Measurements from ENCODE around the gene GIPC3.

GIPC3 gene, protein sequence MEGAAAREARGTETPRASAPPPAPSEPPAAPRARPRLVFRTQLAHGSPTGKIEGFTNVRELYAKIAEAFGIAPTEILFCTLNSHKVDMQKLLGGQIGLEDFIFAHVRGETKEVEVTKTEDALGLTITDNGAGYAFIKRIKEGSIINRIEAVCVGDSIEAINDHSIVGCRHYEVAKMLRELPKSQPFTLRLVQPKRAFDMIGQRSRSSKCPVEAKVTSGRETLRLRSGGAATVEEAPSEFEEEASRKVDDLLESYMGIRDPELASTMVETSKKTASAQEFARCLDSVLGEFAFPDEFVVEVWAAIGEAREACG

DNA sequence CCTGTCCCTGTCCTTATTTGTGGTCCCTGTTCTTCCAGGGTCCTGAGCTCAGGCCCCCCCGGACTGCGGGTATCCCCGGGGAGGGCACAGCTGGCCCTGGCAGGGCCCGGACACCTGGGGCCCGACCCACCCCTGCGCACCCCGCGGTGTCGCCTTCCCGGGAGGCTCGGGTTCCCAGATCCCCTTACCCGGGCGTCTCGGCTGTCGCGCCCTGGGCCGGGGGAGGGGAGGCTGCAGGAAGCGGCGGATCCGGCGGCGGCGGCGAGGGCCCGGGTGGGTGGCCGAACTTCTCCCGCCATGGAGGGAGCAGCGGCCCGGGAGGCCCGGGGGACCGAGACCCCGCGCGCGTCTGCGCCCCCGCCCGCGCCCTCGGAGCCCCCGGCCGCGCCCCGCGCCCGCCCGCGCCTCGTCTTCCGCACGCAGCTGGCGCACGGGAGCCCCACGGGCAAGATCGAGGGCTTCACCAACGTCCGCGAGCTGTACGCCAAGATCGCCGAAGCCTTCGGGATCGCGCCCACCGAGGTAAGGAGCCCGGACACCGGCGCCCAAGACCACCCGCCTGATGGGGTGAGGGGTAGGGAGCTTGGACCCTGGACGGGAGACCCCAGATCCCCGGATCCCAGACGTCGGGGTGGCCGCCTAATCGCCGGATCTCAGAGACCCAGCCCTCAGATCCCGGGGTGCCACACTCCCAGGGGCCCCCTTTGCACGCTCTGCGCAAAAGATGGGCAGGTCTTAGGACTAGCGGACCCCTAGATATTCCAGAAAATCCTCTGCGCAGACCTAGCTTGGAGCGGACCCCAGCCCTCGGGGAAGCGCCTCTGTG lies at the start of gene GIPC3:
TSS of gene GIPC3 (plus strand) at position 178 of the 826 bp plus-strand sequence. CDS start at position 298, 120 bp downstream.
- TF ChIP-seq, protein P1, sequence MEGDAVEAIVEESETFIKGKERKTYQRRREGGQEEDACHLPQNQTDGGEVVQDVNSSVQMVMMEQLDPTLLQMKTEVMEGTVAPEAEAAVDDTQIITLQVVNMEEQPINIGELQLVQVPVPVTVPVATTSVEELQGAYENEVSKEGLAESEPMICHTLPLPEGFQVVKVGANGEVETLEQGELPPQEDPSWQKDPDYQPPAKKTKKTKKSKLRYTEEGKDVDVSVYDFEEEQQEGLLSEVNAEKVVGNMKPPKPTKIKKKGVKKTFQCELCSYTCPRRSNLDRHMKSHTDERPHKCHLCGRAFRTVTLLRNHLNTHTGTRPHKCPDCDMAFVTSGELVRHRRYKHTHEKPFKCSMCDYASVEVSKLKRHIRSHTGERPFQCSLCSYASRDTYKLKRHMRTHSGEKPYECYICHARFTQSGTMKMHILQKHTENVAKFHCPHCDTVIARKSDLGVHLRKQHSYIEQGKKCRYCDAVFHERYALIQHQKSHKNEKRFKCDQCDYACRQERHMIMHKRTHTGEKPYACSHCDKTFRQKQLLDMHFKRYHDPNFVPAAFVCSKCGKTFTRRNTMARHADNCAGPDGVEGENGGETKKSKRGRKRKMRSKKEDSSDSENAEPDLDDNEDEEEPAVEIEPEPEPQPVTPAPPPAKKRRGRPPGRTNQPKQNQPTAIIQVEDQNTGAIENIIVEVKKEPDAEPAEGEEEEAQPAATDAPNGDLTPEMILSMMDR (IDR thresholded peaks at IDR 0.05; ENCODE audit: borderline replicate concordance, insufficient read depth, low read depth, low read length), result no peak
- no peak within 1 kb of the TSS for H3K4me3 ChIP-seq (ENCODE audit: low read depth, low read length)

DNA sequence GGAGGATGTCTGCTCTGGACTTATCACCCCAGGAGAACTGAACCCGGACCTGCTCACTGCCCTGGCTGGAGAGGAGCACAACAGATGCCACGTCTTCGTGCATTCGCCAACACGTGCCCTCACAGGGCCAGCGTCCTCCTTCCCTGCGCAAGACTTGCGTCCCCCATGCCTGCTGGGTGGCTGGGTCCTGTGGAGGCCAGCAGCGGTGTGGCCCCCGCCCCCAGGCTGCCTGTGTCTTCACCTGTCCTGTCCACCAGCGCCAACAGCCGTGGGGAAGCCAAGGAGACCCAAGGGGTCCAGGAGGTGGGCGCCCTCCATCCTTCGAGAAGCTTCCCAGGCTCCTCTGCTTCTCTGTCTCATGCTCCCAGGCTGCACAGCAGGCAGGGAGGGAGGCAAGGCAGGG lies 49.7 kb upstream of the GIPC3 start:
- TF ChIP-seq, protein P1 (IDR thresholded peaks at IDR 0.05; ENCODE audit: borderline replicate concordance, insufficient read depth, low read depth, low read length), result no peak
- no peak overlapping the region for H3K4me3 ChIP-seq (ENCODE audit: low read depth, low read length)

DNA sequence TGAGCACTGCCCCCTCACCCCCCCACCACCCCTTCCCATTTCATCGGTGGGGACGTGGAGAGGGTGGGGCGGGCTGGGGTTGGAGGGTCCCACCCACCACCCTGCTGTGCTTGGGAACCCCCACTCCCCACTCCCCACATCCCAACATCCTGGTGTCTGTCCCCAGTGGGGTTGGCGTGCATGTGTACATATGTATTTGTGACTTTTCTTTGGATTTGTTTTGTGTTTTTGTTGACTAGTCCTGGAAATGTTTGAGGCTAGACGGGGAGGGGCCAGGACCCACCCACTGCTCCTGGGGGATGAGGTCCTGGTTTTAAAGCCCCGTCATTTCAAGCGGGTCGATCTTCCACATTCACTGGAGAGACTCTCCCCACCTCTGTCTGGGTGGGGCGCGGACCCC lies 49.3 kb upstream of the GIPC3 start:
- TF ChIP-seq, protein P1 (IDR thresholded peaks at IDR 0.05; ENCODE audit: borderline replicate concordance, insufficient read depth, low read depth, low read length), result no peak
- H3K4me3 ChIP-seq (ENCODE audit: low read depth, low read length), result no peak overlapping the region

DNA sequence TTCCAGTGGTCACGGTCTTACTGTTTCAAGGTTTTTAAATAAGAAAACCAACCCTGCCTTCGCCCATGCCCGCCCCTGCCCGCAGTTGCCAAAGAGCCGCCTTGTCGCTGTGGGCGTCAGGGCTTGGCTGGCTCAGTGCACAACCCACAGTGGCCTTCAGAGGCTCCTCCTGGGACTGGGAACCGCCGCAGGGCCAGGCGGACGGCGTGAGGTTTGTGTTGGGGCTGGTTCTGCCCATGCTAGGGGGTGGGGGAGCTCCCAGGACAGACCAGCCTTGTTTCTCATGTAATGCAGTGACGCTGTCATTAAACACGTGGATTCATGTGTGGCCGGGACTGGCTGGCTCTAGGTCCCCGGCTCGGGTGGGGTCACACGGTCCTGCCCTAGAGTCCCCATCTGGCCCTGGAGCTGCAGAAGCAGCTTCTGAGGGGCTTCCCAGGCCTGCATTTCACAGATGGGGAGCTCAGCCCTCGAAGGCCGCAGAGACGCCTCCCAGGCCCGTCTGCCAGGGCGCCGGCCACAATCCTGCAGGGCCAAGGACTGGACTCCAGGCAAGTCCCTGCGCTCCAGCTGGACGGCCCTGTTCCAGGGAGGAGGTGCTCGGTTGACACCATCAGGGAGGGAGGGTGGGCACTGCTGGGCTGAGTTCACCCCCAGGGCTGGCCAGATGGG lies 48.7 kb upstream of the GIPC3 start:
- no peak overlapping the region for H3K4me3 ChIP-seq (ENCODE audit: low read depth, low read length)
- TF ChIP-seq, protein P1 (IDR thresholded peaks at IDR 0.05; ENCODE audit: borderline replicate concordance, insufficient read depth, low read depth, low read length), result no peak

DNA sequence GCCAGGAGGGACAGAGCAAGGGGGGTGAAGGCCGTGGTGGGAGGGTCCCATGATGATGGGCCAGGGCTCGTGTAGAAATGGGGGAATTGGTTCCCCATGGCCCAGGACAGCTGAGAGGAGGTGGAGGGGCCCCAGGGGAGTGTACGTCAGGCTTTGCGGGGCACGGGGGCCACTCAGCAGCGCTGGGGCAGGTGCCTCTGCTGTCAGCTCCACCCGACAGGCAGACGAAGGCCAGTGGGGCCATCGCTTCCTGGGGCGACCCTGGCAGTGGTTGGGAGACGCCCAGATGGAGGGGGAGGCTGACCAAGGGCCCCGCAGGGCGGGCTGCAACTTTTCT lies 48.2 kb upstream of the GIPC3 start:
- TF ChIP-seq, protein P1 (IDR thresholded peaks at IDR 0.05; ENCODE audit: borderline replicate concordance, insufficient read depth, low read depth, low read length), result no peak
- no peak overlapping the region for H3K4me3 ChIP-seq (ENCODE audit: low read depth, low read length)

DNA sequence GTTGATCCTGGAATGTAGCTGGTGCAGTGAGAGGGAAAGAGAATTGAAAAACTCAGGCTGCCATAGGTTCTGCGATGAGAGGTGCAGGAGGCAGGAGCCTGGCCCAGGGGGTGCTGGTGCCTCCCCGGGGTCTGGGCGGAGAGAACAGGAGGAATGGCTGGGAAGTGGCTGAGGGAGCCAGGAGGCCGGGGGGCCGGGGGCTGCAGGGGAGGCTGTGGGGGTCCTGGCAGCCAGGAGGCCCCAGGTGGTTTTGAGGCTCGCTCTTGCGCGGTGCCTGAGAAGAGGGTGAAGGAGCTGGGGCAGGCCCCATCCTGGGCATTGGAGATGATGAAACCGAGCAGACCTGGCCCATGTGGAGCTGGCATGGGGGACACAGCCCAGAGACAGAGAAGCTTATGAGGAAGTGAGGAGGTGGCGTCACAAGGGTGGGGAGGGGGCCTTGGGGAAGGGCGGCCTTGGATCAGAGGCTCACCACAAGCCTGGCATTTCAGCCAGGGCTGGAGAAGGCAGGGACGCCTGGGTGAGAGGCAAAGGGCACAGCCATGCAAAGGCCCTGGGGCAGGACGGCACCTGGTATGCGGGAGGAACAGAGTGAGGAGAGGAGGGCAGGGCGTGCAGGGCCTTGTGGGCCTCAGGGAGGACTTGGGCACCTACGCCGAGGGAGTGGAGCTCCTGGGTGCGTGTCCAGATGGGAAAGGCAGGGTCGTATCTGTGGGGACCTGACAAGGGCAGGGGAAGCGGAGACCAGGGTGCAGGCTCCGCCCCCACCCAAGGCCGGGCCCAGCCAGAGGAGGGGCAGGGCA lies 47.6 kb upstream of the GIPC3 start:
- TF ChIP-seq, protein P1 (IDR thresholded peaks at IDR 0.05; ENCODE audit: borderline replicate concordance, insufficient read depth, low read depth, low read length), result no peak
- no peak overlapping the region for H3K4me3 ChIP-seq (ENCODE audit: low read depth, low read length)
